GM20431 (cell line): Measurements from ENCODE around the gene C14orf93.
"Not testable (repeated sequence)": the region's sequence is repeated elsewhere in the genome, so short reads cannot be mapped to it uniquely, and the experiment has no call there.

Source experiments
- in situ Hi-C: fragments of 300-500 bp; cut with MseI, MboI; formaldehyde crosslinking; loops from one replicate; pipeline ENCODE4 v1.15.0; 2020; ENCODE audit warnings: low sequenced_read_pairs; ENCODE audit not compliant: unreplicated experiment

C14orf93 gene

GRCh38 chr14:22978487-22978837 lies 31.5 kb downstream of the C14orf93 start:
- in situ Hi-C loops, result no loop called here

- in situ Hi-C loops, result no loop called here
These were observed 32.1 kb downstream of the C14orf93 start for GRCh38 chr14:22977684-22978486.

GRCh38 chr14:22977434-22977683 lies 32.6 kb downstream of the C14orf93 start:
- in situ Hi-C loops, result no loop called here

- in situ Hi-C loops, result no loop called here
These were observed 33.1 kb downstream of the C14orf93 start for GRCh38 chr14:22976620-22977433.

GRCh38 chr14:22974530-22975313 lies 35.2 kb downstream of the C14orf93 start:
- in situ Hi-C loops, result no loop called here

GRCh38 chr14:22973217-22974032 lies 36.5 kb downstream of the C14orf93 start:
- in situ Hi-C loops, result no loop called here

- in situ Hi-C loops, result no loop called here
These were observed 37.5 kb downstream of the C14orf93 start for GRCh38 chr14:22972313-22972930.

- in situ Hi-C loops, result no loop called here
These were observed 38.8 kb downstream of the C14orf93 start for GRCh38 chr14:22971152-22971551.

GRCh38 chr14:22966783-22967269 lies 43.1 kb downstream of the C14orf93 start:
- in situ Hi-C loops, result no loop called here

- in situ Hi-C loops, result not testable (repeated sequence)
These were observed 43.8 kb downstream of the C14orf93 start for GRCh38 chr14:22965916-22966782.

GRCh38 chr14:22962061-22962676 lies 47.8 kb downstream of the C14orf93 start:
- in situ Hi-C loops, result no loop called here

GRCh38 chr14:22955702-22956569 lies 54.0 kb downstream of the C14orf93 start:
- in situ Hi-C loops, result no loop called here

GRCh38 chr14:22952418-22952817 lies 57.5 kb downstream of the C14orf93 start:
- in situ Hi-C loops, result no loop called here

- in situ Hi-C loops, result not testable (repeated sequence)
These were observed 58.1 kb downstream of the C14orf93 start for GRCh38 chr14:22951795-22952194.

GRCh38 chr14:22945642-22946041 lies 64.3 kb downstream of the C14orf93 start:
- in situ Hi-C loops, result no loop called here

- in situ Hi-C loops, result no loop called here
These were observed 70.3 kb downstream of the C14orf93 start for GRCh38 chr14:22939684-22940083.
